Mesenchymal stem cell (in vitro differentiated cells and primary cell): ENCODE data around the gene NTF3.

Experiments used
- DNase-seq: peaks from one replicate; pipeline ENCODE4 v3.0.0-alpha.2; 2013
- H2AFZ ChIP-seq: one replicate; pipeline ENCODE4 v1.6.1; 2013; ENCODE audit warnings: low read depth, mild to moderate bottlenecking, control low read depth, inconsistent platforms, low read length, moderate library complexity
- H2AK5ac ChIP-seq: 2 replicates; pipeline ENCODE4 v1.6.1; 2013; ENCODE audit warnings: low read length, moderate library complexity, mild to moderate bottlenecking, inconsistent platforms; ENCODE audit not compliant: severe bottlenecking
- H2BK120ac ChIP-seq: one replicate; pipeline ENCODE4 v1.6.1; 2013; ENCODE audit warnings: low read depth, mild to moderate bottlenecking, inconsistent platforms, low read length, moderate library complexity
- H2BK12ac ChIP-seq, 2 experiments: one replicate each; pipeline ENCODE4 v1.6.1; 2013; ENCODE audit warnings: inconsistent platforms in 2 of 2, low read length in 2 of 2, mild to moderate bottlenecking in 2 of 2, moderate library complexity in 2 of 2, control low read depth in 1 of 2
- H2BK15ac ChIP-seq: one replicate; pipeline ENCODE4 v1.6.1; 2013; ENCODE audit warnings: mild to moderate bottlenecking, low read depth, inconsistent platforms; ENCODE audit not compliant: poor library complexity, severe bottlenecking
- H2BK5ac ChIP-seq: 2 replicates; pipeline ENCODE4 v1.6.1; 2013; ENCODE audit warnings: low read depth, mild to moderate bottlenecking, low read length, control low read depth, inconsistent platforms; ENCODE audit not compliant: poor library complexity, severe bottlenecking
- H3K14ac ChIP-seq, 2 experiments: one replicate each; pipeline ENCODE4 v1.6.1; 2013; ENCODE audit warnings: inconsistent platforms in 2 of 2, low read length in 2 of 2, control low read depth in 1 of 2, mild to moderate bottlenecking in 1 of 2, moderate library complexity in 1 of 2
- H3K18ac ChIP-seq, 2 experiments: one replicate each; pipeline ENCODE4 v1.6.1; 2013; ENCODE audit warnings: inconsistent platforms in 2 of 2, low read length in 2 of 2, control low read depth in 1 of 2, low read depth in 1 of 2, mild to moderate bottlenecking in 1 of 2
- H3K23ac ChIP-seq, 2 experiments: one replicate each; pipeline ENCODE4 v1.6.1; 2013; ENCODE audit warnings: inconsistent platforms in 2 of 2, low read length in 2 of 2, mild to moderate bottlenecking in 2 of 2, moderate library complexity in 2 of 2, control low read depth in 1 of 2
- H3K27ac ChIP-seq: 2 replicates; pipeline ENCODE4 v1.5.1; 2013; ENCODE audit warnings: mild to moderate bottlenecking, moderate library complexity, low read length, control low read depth, inconsistent platforms; ENCODE audit not compliant: poor library complexity, severe bottlenecking
- H3K27me3 ChIP-seq, 2 experiments: 2 replicates each; pipeline versions ENCODE4 v1.6.1 to v1.7.0; 2013; ENCODE audit warnings: low read length in 2 of 2, mild to moderate bottlenecking in 2 of 2, moderate library complexity in 2 of 2, control low read depth in 1 of 2, inconsistent platforms in 1 of 2; ENCODE audit not compliant: control insufficient read depth in 1 of 2, insufficient read depth in 1 of 2
- H3K36me3 ChIP-seq, 2 experiments: 2 replicates each; pipeline versions ENCODE4 v1.6.1 to v1.7.0; 2013; ENCODE audit warnings: low read length in 2 of 2, control low read depth in 1 of 2, inconsistent platforms in 1 of 2, low read depth in 1 of 2, mild to moderate bottlenecking in 1 of 2; ENCODE audit not compliant: insufficient read depth in 2 of 2, control insufficient read depth in 1 of 2
- H3K4ac ChIP-seq, 2 experiments: one replicate each; pipeline ENCODE4 v1.6.1; 2013; ENCODE audit warnings: inconsistent platforms in 2 of 2, low read length in 2 of 2, mild to moderate bottlenecking in 2 of 2, moderate library complexity in 2 of 2, control low read depth in 1 of 2, low read depth in 1 of 2
- H3K4me1 ChIP-seq: 2 replicates; pipeline ENCODE4 v1.6.1; 2013; ENCODE audit warnings: low read depth, low read length, control low read depth; ENCODE audit not compliant: control insufficient read depth, insufficient read depth
- H3K4me2 ChIP-seq: 2 replicates; pipeline ENCODE4 v1.6.1; 2013; ENCODE audit warnings: low read length, mild to moderate bottlenecking, inconsistent platforms; ENCODE audit not compliant: poor library complexity, severe bottlenecking
- H3K4me3 ChIP-seq, 2 experiments: 2 replicates each; pipeline versions ENCODE4 v1.5.1 to v1.7.0; 2013; ENCODE audit warnings: low read length in 2 of 2, mild to moderate bottlenecking in 2 of 2, control low read depth in 1 of 2, low read depth in 1 of 2; ENCODE audit not compliant: insufficient read depth in 1 of 2
- H3K79me1 ChIP-seq: replicated peaks from 2 replicates; pipeline ENCODE4 v1.6.1; 2013; ENCODE audit warnings: mild to moderate bottlenecking, control low read depth, low read length, inconsistent platforms; ENCODE audit not compliant: poor library complexity, severe bottlenecking
- H3K9ac ChIP-seq: 2 replicates; pipeline ENCODE4 v1.7.0; 2013; ENCODE audit warnings: mild to moderate bottlenecking, low read length, moderate library complexity
- H3K9me3 ChIP-seq: 2 replicates; pipeline ENCODE4 v1.7.0; 2013; ENCODE audit warnings: mild to moderate bottlenecking, low read length; ENCODE audit not compliant: control insufficient read depth
- H4K8ac ChIP-seq: one replicate; pipeline ENCODE4 v1.6.1; 2013; ENCODE audit warnings: inconsistent platforms, mild to moderate bottlenecking, low read length, moderate library complexity
- H4K91ac ChIP-seq: one replicate; pipeline ENCODE4 v1.6.1; 2013; ENCODE audit warnings: mild to moderate bottlenecking, low read length, inconsistent platforms
- WGBS: methylation state at CpG from one replicate; pipeline ENCODE4 v1.1.7; 2013; ENCODE audit warnings: mixed read lengths; 5-methylcytosine and 5-hydroxymethylcytosine counted together

The NTF3 gene

GRCh38 chr12:5516371-5517241 lies 84.7 kb downstream of the NTF3 start:
- no peak for DNase-seq
- WGBS, result 69% methylated on average over 8 of the region's 8 CpGs
- Histone ChIP-seq H3K4me2 (no peak overlapping the region), H3K27me3 (peaks cover 7 to 37% of the 10 kb centered on the region in 2 experiments), H3K9ac (no peak overlapping the region), H3K18ac (no peak overlapping the region), H3K4ac (no peak overlapping the region), H3K4me3 (no peak overlapping the region), H3K14ac (peak overlapping the region in 1 of 2 experiments; percentile 55), H3K36me3 (no peaks in the 10 kb centered on the region), H3K4me1 (peaks cover 3% of the 10 kb centered on the region), H2AFZ (no peak overlapping the region), H2BK120ac (no peak overlapping the region), H3K23ac (no peak overlapping the region), H3K27ac (no peak overlapping the region), H2AK5ac (no peak overlapping the region), H4K8ac (no peak overlapping the region), H2BK12ac (no peak overlapping the region), H3K79me1 (no peaks in the 10 kb centered on the region), H4K91ac (no peak overlapping the region), H2BK5ac (no peak overlapping the region), H2BK15ac (no peak overlapping the region), H3K9me3 (no peaks in the 10 kb centered on the region)

DNA sequence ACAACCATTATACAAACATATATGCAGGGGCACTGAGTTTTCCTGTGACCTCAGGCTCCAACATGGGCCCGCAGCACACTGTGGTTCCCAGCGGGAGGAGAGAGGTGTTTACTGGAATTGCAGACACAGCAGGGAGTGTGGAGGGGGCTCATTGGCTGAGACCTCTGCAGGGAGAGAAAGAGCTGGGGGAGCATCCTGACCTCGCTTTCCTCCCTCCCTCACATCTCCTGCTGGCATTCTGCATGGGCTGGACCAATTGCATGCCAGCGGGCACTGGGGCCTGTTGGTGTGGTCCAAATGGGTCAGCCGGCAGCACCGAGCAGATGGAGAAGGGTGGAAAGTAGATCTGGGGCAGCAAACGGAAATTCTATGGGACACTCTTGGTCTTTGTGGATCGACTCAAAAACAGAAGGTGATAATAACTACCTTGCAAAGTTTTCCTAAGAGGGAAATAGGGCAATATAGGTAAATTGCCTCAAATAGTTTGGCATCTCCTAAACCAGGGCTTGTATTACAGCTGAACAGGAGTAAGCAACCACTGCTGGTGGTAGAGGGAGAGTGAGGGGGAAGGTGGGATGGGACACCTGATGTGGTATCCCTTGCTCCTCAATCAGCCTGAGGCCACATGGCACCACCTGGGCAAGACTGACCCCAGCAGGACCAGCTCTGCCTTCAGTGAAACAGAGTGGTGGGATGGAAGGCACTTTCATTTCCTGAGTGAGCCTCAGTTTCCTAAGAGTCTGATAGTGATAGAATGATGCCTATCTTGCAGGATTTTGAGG lies 86.9 kb downstream of the NTF3 start:
- H2BK120ac ChIP-seq, result no peak overlapping the region

DNA sequence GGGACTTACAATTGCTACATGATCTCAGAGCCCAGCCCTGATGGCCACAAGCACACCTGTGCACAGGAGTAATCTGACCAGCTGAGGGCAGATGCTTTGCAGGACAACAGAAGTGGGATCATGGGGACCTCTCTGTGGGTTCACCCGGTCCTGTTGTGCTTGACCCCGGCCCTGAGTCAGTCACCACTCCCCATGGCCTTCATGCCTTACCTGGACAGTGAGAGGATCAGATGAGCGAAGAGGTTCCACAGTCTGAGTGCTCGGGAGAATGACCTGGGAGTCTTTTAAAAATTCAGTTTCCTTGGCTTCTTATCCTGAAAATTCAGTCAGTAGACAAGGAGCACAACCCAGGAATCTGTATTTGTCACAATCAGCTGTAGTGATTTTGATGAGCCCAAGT lies 88.1 kb downstream of the NTF3 start:
- no peak overlapping the region for H2BK5ac ChIP-seq
- no peak overlapping the region for H2BK15ac ChIP-seq
- no peak overlapping the region for H3K4me2 ChIP-seq
- no peak overlapping the region for H3K18ac ChIP-seq
- H3K14ac ChIP-seq, result no peak overlapping the region
- no peak overlapping the region for H3K23ac ChIP-seq
- no peak overlapping the region for H3K4ac ChIP-seq
- WGBS, result 84% methylated on average over 4 of the region's 4 CpGs
- no peak overlapping the region for H3K4me3 ChIP-seq
- no peaks in the 10 kb centered on the region for H3K79me1 ChIP-seq
- no peak overlapping the region for H3K27ac ChIP-seq
- no peak overlapping the region for H2BK12ac ChIP-seq
- H3K4me1 ChIP-seq, result peaks cover 3% of the 10 kb centered on the region
- H3K9me3 ChIP-seq, result no peaks in the 10 kb centered on the region
- no peak overlapping the region for H4K8ac ChIP-seq
- H4K91ac ChIP-seq, result no peak overlapping the region
- no peak overlapping the region for H2AFZ ChIP-seq
- H2BK120ac ChIP-seq, result no peak overlapping the region
- no peak overlapping the region for H2AK5ac ChIP-seq
- DNase-seq, result no peak
- no peaks in the 10 kb centered on the region for H3K36me3 ChIP-seq
- no peak overlapping the region for H3K9ac ChIP-seq
- H3K27me3 ChIP-seq, result peaks cover 0 to 22% of the 10 kb centered on the region in 2 experiments

More for the DNA sequence above, 86.9 kb downstream of the NTF3 start:
- Histone ChIP-seq H3K18ac (no peak overlapping the region), H3K4ac (no peak overlapping the region), H3K14ac (no peak overlapping the region), H3K4me1 (peaks cover 3% of the 10 kb centered on the region), H2BK12ac (no peak overlapping the region), H3K27me3 (peaks cover 0 to 22% of the 10 kb centered on the region in 2 experiments), H2BK5ac (no peak overlapping the region), H3K4me2 (no peak overlapping the region), H3K23ac (no peak overlapping the region), H4K91ac (no peak overlapping the region), H3K36me3 (no peaks in the 10 kb centered on the region), H2AFZ (no peak overlapping the region), H3K9me3 (no peaks in the 10 kb centered on the region), H4K8ac (no peak overlapping the region), H3K27ac (no peak overlapping the region), H3K9ac (no peak overlapping the region), H3K4me3 (no peak overlapping the region), H2BK15ac (no peak overlapping the region), H3K79me1 (no peaks in the 10 kb centered on the region), H2AK5ac (no peak overlapping the region)
- 74% methylated on average over 4 of the region's 8 CpGs for WGBS
- DNase-seq, result no peak

DNA sequence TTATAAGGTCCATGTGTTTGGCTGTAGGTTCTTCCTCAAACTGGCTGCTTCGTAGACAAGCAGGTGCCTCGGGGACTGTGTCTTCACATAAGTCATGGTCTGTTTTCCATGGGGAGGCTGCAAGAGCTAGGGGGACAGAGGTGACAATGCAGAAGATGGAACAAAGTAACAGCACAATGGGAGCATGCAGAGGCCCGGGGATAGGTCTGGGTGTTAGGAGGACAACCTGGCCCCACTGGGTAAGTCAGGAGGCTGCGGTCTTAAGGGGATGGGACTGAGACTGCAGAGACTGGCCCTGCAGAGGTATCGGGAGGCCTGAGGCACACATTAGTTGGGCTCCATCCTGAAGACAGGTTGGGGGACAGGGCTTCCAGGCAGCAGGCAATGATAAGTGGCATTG lies 88.9 kb downstream of the NTF3 start:
- H2BK5ac ChIP-seq, result no peak overlapping the region
- H3K4me3 ChIP-seq, result no peak overlapping the region
- no peak overlapping the region for H4K91ac ChIP-seq
- no peak overlapping the region for H3K27ac ChIP-seq
- no peaks in the 10 kb centered on the region for H3K79me1 ChIP-seq
- WGBS, result 79% methylated on average over 5 of the region's 5 CpGs
- H2AK5ac ChIP-seq, result no peak overlapping the region
- no peak overlapping the region for H3K18ac ChIP-seq
- no peak overlapping the region for H2AFZ ChIP-seq
- no peak overlapping the region for H3K4ac ChIP-seq
- H3K9me3 ChIP-seq, result no peaks in the 10 kb centered on the region
- H3K27me3 ChIP-seq, result peaks cover 0 to 19% of the 10 kb centered on the region in 2 experiments
- H3K9ac ChIP-seq, result no peak overlapping the region
- no peak overlapping the region for H3K14ac ChIP-seq
- H2BK12ac ChIP-seq, result no peak overlapping the region
- DNase-seq, result no peak
- no peak overlapping the region for H2BK15ac ChIP-seq
- no peaks in the 10 kb centered on the region for H3K36me3 ChIP-seq
- no peak overlapping the region for H3K23ac ChIP-seq
- no peak overlapping the region for H3K4me2 ChIP-seq
- H4K8ac ChIP-seq, result no peak overlapping the region
- peaks cover 3% of the 10 kb centered on the region for H3K4me1 ChIP-seq
- no peak overlapping the region for H2BK120ac ChIP-seq
